Fibroblast of peridontal ligament (primary cell): ENCODE data around the gene TMEM223.
"Not testable (repeated sequence)": the region's sequence is repeated elsewhere in the genome, so short reads cannot be mapped to it uniquely, and the experiment has no call there.

Experiments used
- DNase-seq: peaks from one replicate; pipeline ENCODE4 v3.0.0-alpha.2; 2010; ENCODE audit errors: extremely low read depth

TMEM223 gene

GRCh38 chr11:62753736-62754603, 37.8 kb downstream of the TMEM223 start, which contains the start of gene ZBTB3:
Gene ZBTB3, minus strand, starts transcription at chr11:62754160. Its CDS starts 496 bp downstream, at chr11:62753664.
- peak; percentile 99 for DNase-seq

- no peak for DNase-seq
These were observed 38.6 kb downstream of the TMEM223 start for GRCh38 chr11:62752994-62753735.

GRCh38 chr11:62752177-62752785, 39.5 kb downstream of the TMEM223 start:
- DNase-seq, result no peak

GRCh38 chr11:62749931-62750330, 41.9 kb downstream of the TMEM223 start:
- not testable (repeated sequence) for DNase-seq

- DNase-seq, result no peak
These were observed 44.2 kb downstream of the TMEM223 start for GRCh38 chr11:62747475-62748160.
